ENCODE measurements around the gene ACBD6. TPM values are rescaled to one million over a fixed set of nuclear protein-coding genes. Genes with fewer than 3 reads are reported as not detected.

Gene ACBD6
- total and polyA plus RNA-seq, 8 donors = 15.0 to 25.1 (median 18.6) TPM

- Histone ChIP-seq H3K4me1 (peaks cover 0 to 8% (median 6%) of the 10 kb centered on the region in 3 donors), H3K36me3 (no peaks in the 10 kb centered on the region), H3K4me3 (no peak overlapping the region), H3K27ac (no peak overlapping the region), H3K9me3 (no peaks in the 10 kb centered on the region), H3K27me3 (no peaks in the 10 kb centered on the region)
- TF ChIP-seq CTCF (IDR thresholded peaks at IDR 0.05) = no peak
- intact Hi-C loops (cut with DNase I) = loop anchor here in 1 of 3 donors (5.0 to 10.0 kb wide), 2 partner anchors 164 to 231 kb away; no protein-coding TSS in a partner anchor
- ATAC-seq (no peak), DNase-seq (peak in 2 of 6 donors; percentile 49 to 53), FAIRE-seq (no peak)
- 76 to 80% methylated on average over 16 of the region's 16 CpGs for WGBS, 2 donors
These were observed 251.4 kb downstream of the ACBD6 start for GRCh38 chr1:180250883-180251509.

GRCh38 chr1:180250499-180250770 is 251.9 kb downstream of the ACBD6 start:
- DNase-seq (peak in 1 of 6 donors; percentile 52), FAIRE-seq (no peak), ATAC-seq (no peak)
- WGBS, 2 donors = 90 to 95% methylated on average over 7 of the region's 7 CpGs
- Histone ChIP-seq H3K4me1 (peaks cover 0 to 8% (median 6%) of the 10 kb centered on the region in 3 donors), H3K36me3 (no peaks in the 10 kb centered on the region), H3K4me3 (no peak overlapping the region), H3K27ac (no peak overlapping the region), H3K9me3 (no peaks in the 10 kb centered on the region), H3K27me3 (no peaks in the 10 kb centered on the region)
- no peak for TF ChIP-seq CTCF (IDR thresholded peaks at IDR 0.05)
- intact Hi-C loops (cut with DNase I) = loop anchor here in 1 of 3 donors (5.0 to 10.0 kb wide), 2 partner anchors 164 to 232 kb away; no protein-coding TSS in a partner anchor

GRCh38 chr1:180249725-180250498 is 252.5 kb downstream of the ACBD6 start:
- intact Hi-C loops (cut with DNase I) = loop anchor here in 1 of 3 donors (5.0 to 10.0 kb wide), 2 partner anchors 165 to 232 kb away; no protein-coding TSS in a partner anchor

GRCh38 chr1:180248731-180249681 is 253.4 kb downstream of the ACBD6 start:
- no peak for TF ChIP-seq CTCF (IDR thresholded peaks at IDR 0.05)
- H3K27ac ChIP-seq = no peak overlapping the region
- H3K27me3 ChIP-seq = no peaks in the 10 kb centered on the region
- no peak overlapping the region for H3K4me3 ChIP-seq
- intact Hi-C loops (cut with DNase I) = no loop called here
- peak in 2 of 6 donors; percentile 32 to 40 for DNase-seq
- no peaks in the 10 kb centered on the region for H3K9me3 ChIP-seq
- ATAC-seq = no peak
- no peaks in the 10 kb centered on the region for H3K36me3 ChIP-seq
- peaks cover 0 to 2% (median 1%) of the 10 kb centered on the region in 3 donors for H3K4me1 ChIP-seq
- FAIRE-seq = no peak
- 72 to 78% methylated on average over 11 of the region's 11 CpGs for WGBS, 2 donors

More at GRCh38 chr1:180249725-180250498, 252.5 kb downstream of the ACBD6 start:
- 84 to 86% methylated on average over 13 of the region's 13 CpGs for WGBS, 2 donors
- ATAC-seq (no peak), FAIRE-seq (no peak), DNase-seq (peak in 1 of 6 donors; percentile 36)
- H3K4me1 ChIP-seq = peaks cover 0 to 8% (median 6%) of the 10 kb centered on the region in 3 donors
- no peaks in the 10 kb centered on the region for H3K27me3 ChIP-seq
- no peak for TF ChIP-seq CTCF (IDR thresholded peaks at IDR 0.05)
- no peaks in the 10 kb centered on the region for H3K36me3 ChIP-seq
- H3K9me3 ChIP-seq = no peaks in the 10 kb centered on the region
- no peak overlapping the region for H3K27ac ChIP-seq
- H3K4me3 ChIP-seq = no peak overlapping the region

Measured in pancreas (tissue), 10 donors.